ENCODE results near the gene FANCC.

DNA sequence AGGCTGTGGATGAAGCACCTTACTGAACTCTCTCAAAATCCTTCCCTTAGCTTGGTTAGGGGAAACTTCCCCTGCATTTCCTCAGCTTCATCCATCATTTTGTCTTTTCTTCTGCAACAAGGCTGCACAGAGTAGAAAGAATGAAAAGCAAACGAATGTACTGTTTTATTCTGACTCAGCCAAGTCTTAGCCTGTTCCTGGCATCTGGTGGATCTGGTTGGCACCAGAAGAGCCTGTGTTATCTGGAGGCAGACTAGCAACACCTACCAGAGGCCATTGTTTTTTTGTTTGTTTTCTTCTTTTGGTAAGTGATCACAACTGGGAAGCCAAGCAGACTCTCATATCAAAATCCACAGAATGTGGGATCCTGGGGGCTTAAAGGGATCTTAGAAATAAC lies 200.7 kb downstream of the FANCC start:
- no peak for TF ChIP-seq SP1 (IDR thresholded peaks at IDR 0.05)
- TF ChIP-seq SP1 (CRISPR knock-in tag; IDR thresholded peaks at IDR 0.05): no peak
- no peak for TF ChIP-seq NFYB (CRISPR knock-in tag; IDR thresholded peaks at IDR 0.05)
- TF ChIP-seq ZNF274 (CRISPR knock-in tag; IDR thresholded peaks at IDR 0.05): no peak
- TF ChIP-seq, protein P1, sequence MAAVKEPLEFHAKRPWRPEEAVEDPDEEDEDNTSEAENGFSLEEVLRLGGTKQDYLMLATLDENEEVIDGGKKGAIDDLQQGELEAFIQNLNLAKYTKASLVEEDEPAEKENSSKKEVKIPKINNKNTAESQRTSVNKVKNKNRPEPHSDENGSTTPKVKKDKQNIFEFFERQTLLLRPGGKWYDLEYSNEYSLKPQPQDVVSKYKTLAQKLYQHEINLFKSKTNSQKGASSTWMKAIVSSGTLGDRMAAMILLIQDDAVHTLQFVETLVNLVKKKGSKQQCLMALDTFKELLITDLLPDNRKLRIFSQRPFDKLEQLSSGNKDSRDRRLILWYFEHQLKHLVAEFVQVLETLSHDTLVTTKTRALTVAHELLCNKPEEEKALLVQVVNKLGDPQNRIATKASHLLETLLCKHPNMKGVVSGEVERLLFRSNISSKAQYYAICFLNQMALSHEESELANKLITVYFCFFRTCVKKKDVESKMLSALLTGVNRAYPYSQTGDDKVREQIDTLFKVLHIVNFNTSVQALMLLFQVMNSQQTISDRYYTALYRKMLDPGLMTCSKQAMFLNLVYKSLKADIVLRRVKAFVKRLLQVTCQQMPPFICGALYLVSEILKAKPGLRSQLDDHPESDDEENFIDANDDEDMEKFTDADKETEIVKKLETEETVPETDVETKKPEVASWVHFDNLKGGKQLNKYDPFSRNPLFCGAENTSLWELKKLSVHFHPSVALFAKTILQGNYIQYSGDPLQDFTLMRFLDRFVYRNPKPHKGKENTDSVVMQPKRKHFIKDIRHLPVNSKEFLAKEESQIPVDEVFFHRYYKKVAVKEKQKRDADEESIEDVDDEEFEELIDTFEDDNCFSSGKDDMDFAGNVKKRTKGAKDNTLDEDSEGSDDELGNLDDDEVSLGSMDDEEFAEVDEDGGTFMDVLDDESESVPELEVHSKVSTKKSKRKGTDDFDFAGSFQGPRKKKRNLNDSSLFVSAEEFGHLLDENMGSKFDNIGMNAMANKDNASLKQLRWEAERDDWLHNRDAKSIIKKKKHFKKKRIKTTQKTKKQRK (IDR thresholded peaks at IDR 0.05; ENCODE audit: low read length): no peak
- TF ChIP-seq, protein P2, sequence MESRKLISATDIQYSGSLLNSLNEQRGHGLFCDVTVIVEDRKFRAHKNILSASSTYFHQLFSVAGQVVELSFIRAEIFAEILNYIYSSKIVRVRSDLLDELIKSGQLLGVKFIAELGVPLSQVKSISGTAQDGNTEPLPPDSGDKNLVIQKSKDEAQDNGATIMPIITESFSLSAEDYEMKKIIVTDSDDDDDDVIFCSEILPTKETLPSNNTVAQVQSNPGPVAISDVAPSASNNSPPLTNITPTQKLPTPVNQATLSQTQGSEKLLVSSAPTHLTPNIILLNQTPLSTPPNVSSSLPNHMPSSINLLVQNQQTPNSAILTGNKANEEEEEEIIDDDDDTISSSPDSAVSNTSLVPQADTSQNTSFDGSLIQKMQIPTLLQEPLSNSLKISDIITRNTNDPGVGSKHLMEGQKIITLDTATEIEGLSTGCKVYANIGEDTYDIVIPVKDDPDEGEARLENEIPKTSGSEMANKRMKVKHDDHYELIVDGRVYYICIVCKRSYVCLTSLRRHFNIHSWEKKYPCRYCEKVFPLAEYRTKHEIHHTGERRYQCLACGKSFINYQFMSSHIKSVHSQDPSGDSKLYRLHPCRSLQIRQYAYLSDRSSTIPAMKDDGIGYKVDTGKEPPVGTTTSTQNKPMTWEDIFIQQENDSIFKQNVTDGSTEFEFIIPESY (CRISPR knock-in tag; IDR thresholded peaks at IDR 0.05): no peak
- TF ChIP-seq FOSL1 (CRISPR knock-in tag; IDR thresholded peaks at IDR 0.05; ENCODE audit: borderline replicate concordance): no peak
- TF ChIP-seq, protein P3, sequence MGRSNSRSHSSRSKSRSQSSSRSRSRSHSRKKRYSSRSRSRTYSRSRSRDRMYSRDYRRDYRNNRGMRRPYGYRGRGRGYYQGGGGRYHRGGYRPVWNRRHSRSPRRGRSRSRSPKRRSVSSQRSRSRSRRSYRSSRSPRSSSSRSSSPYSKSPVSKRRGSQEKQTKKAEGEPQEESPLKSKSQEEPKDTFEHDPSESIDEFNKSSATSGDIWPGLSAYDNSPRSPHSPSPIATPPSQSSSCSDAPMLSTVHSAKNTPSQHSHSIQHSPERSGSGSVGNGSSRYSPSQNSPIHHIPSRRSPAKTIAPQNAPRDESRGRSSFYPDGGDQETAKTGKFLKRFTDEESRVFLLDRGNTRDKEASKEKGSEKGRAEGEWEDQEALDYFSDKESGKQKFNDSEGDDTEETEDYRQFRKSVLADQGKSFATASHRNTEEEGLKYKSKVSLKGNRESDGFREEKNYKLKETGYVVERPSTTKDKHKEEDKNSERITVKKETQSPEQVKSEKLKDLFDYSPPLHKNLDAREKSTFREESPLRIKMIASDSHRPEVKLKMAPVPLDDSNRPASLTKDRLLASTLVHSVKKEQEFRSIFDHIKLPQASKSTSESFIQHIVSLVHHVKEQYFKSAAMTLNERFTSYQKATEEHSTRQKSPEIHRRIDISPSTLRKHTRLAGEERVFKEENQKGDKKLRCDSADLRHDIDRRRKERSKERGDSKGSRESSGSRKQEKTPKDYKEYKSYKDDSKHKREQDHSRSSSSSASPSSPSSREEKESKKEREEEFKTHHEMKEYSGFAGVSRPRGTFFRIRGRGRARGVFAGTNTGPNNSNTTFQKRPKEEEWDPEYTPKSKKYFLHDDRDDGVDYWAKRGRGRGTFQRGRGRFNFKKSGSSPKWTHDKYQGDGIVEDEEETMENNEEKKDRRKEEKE (IDR thresholded peaks at IDR 0.05): no peak
